Measurements from ENCODE around the gene FAM13A.

The FAM13A gene

GRCh38 chr4:88879991-88880390 is 177.0 kb downstream of the FAM13A start:
- TF ChIP-seq NFIC (IDR thresholded peaks at IDR 0.05) (no peak), ZBTB7A (IDR thresholded peaks at IDR 0.05; ENCODE audit: low read depth) (no peak), EGR1 (IDR thresholded peaks at IDR 0.05) (no peak), MAX (IDR thresholded peaks at IDR 0.05) (no peak), CREB1 (IDR thresholded peaks at IDR 0.05; ENCODE audit: low read depth) (no peak), EP300 (IDR thresholded peaks at IDR 0.05; ENCODE audit: borderline replicate concordance) (no peak), FOXM1 (IDR thresholded peaks at IDR 0.05; ENCODE audit: borderline replicate concordance, low read depth) (no peak), TCF12 (IDR thresholded peaks at IDR 0.05; ENCODE audit: low read depth) (no peak), USF1 (IDR thresholded peaks at IDR 0.05) (no peak), TEAD4 (IDR thresholded peaks at IDR 0.05) (no peak), YY1 (IDR thresholded peaks at IDR 0.05; ENCODE audit: low read depth) (no peak), TAF1 (IDR thresholded peaks at IDR 0.05; ENCODE audit: low read depth) (no peak), REST (IDR thresholded peaks at IDR 0.05; ENCODE audit: low read depth) (no peak), CEBPB (IDR thresholded peaks at IDR 0.05) (no peak)

GRCh38 chr4:88878642-88879041 is 178.3 kb downstream of the FAM13A start:
- TF ChIP-seq CEBPB (IDR thresholded peaks at IDR 0.05) (no peak), YY1 (IDR thresholded peaks at IDR 0.05; ENCODE audit: low read depth) (no peak), MAX (IDR thresholded peaks at IDR 0.05) (no peak), TCF12 (IDR thresholded peaks at IDR 0.05; ENCODE audit: low read depth) (no peak), FOXM1 (IDR thresholded peaks at IDR 0.05; ENCODE audit: borderline replicate concordance, low read depth) (no peak), ZBTB7A (IDR thresholded peaks at IDR 0.05; ENCODE audit: low read depth) (no peak), TEAD4 (IDR thresholded peaks at IDR 0.05) (no peak), TAF1 (IDR thresholded peaks at IDR 0.05; ENCODE audit: low read depth) (no peak), EGR1 (IDR thresholded peaks at IDR 0.05) (no peak)

GRCh38 chr4:88870428-88870827 is 186.6 kb downstream of the FAM13A start:
- TF ChIP-seq REST (IDR thresholded peaks at IDR 0.05; ENCODE audit: low read depth) (no peak), YY1 (IDR thresholded peaks at IDR 0.05; ENCODE audit: low read depth) (no peak), USF1 (IDR thresholded peaks at IDR 0.05) (no peak), TCF12 (IDR thresholded peaks at IDR 0.05; ENCODE audit: low read depth) (no peak), RAD21 (IDR thresholded peaks at IDR 0.05; ENCODE audit: low read depth) (no peak), ZBTB7A (IDR thresholded peaks at IDR 0.05; ENCODE audit: low read depth) (no peak), TEAD4 (IDR thresholded peaks at IDR 0.05) (no peak), CREB1 (IDR thresholded peaks at IDR 0.05; ENCODE audit: low read depth) (no peak), MAX (IDR thresholded peaks at IDR 0.05) (no peak), NFIC (IDR thresholded peaks at IDR 0.05) (no peak), CEBPB (IDR thresholded peaks at IDR 0.05) (no peak), EP300 (IDR thresholded peaks at IDR 0.05; ENCODE audit: borderline replicate concordance) (no peak), FOXM1 (IDR thresholded peaks at IDR 0.05; ENCODE audit: borderline replicate concordance, low read depth) (no peak)

GRCh38 chr4:88868510-88868909 is 188.5 kb downstream of the FAM13A start:
- TF ChIP-seq TCF12 (IDR thresholded peaks at IDR 0.05; ENCODE audit: low read depth) = no peak
- no peak for TF ChIP-seq MAX (IDR thresholded peaks at IDR 0.05)
- no peak for TF ChIP-seq FOXM1 (IDR thresholded peaks at IDR 0.05; ENCODE audit: borderline replicate concordance, low read depth)
- TF ChIP-seq USF1 (IDR thresholded peaks at IDR 0.05) = no peak
- no peak for TF ChIP-seq NFIC (IDR thresholded peaks at IDR 0.05)
- TF ChIP-seq YY1 (IDR thresholded peaks at IDR 0.05; ENCODE audit: low read depth) = no peak
- no peak for TF ChIP-seq RAD21 (IDR thresholded peaks at IDR 0.05; ENCODE audit: low read depth)
- TF ChIP-seq CEBPB (IDR thresholded peaks at IDR 0.05) = no peak
- TF ChIP-seq REST (IDR thresholded peaks at IDR 0.05; ENCODE audit: low read depth) = no peak
- no peak for TF ChIP-seq EP300 (IDR thresholded peaks at IDR 0.05; ENCODE audit: borderline replicate concordance)
- TF ChIP-seq TEAD4 (IDR thresholded peaks at IDR 0.05) = no peak
- TF ChIP-seq TAF1 (IDR thresholded peaks at IDR 0.05; ENCODE audit: low read depth) = no peak
- TF ChIP-seq CREB1 (IDR thresholded peaks at IDR 0.05; ENCODE audit: low read depth) = no peak
- no peak for TF ChIP-seq EGR1 (IDR thresholded peaks at IDR 0.05)
- TF ChIP-seq ZBTB7A (IDR thresholded peaks at IDR 0.05; ENCODE audit: low read depth) = no peak
